ENCODE data around the gene SOWAHA. TPM values are rescaled to one million over a fixed set of nuclear protein-coding genes. Genes with fewer than 3 reads are reported as not detected.
"Not testable (repeated sequence)": the region's sequence is repeated elsewhere in the genome, so short reads cannot be mapped to it uniquely, and the experiment has no call there.

The SOWAHA gene
- total RNA-seq, 3 donors from 2014 or later = 0.05 TPM; not detected in 2

DNA sequence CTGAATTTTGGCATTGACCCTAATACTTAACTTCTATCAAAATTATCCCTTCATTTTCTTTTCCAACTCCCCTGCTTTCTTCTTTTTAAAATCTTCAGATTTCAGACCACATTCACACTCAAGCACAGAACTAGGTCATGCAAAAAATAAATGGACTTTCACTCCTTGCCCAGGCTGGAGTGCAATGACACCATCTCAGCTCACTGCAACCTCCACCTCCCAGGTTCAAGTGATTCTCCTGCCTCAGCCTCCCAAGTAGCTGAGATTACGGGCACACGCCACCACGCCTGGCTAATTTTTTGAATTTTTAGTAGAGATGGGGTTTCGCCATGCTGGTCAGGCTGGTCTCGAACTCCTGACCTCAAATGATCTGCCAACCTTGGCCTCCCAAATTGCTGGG, 41.9 kb downstream of the SOWAHA start:
- H3K36me3 Mint-ChIP-seq (ENCODE audit: insufficient read depth); ATAC-seq; DNase-seq; H3K27me3 Mint-ChIP-seq (ENCODE audit: low read depth); H3K9me3 Mint-ChIP-seq; H3K4me1 Mint-ChIP-seq (ENCODE audit: low read depth); H3K4me3 Mint-ChIP-seq: not testable (repeated sequence)

DNA sequence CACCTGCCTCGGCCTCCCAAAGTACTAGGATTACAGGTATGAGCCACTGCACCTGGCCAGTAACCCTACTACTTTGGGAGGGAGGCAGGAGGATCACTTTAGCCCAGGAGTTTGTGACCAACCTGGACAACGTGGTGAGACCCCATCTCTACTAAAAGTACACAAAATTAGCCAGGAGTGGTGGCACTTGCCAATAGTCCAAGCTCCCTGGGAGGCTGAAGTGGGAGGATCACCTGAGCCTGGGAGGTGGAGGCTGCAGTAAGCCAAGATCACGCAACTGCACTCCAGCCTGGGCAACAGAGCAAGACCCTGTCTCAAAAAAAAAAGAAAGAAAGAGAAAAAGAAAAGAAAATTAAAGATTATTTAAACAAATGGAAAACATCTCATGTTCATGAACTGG, 42.9 kb downstream of the SOWAHA start:
- Mint-ChIP-seq H3K4me3 (no peak overlapping the region), H3K4me1 (ENCODE audit: low read depth) (no peaks in the 10 kb centered on the region), H3K27me3 (ENCODE audit: low read depth) (peaks cover 3% of the 10 kb centered on the region), H3K9me3 (no peaks in the 10 kb centered on the region), H3K36me3 (ENCODE audit: insufficient read depth) (no peaks in the 10 kb centered on the region)
- no peak for ATAC-seq
- DNase-seq = no peak

DNA sequence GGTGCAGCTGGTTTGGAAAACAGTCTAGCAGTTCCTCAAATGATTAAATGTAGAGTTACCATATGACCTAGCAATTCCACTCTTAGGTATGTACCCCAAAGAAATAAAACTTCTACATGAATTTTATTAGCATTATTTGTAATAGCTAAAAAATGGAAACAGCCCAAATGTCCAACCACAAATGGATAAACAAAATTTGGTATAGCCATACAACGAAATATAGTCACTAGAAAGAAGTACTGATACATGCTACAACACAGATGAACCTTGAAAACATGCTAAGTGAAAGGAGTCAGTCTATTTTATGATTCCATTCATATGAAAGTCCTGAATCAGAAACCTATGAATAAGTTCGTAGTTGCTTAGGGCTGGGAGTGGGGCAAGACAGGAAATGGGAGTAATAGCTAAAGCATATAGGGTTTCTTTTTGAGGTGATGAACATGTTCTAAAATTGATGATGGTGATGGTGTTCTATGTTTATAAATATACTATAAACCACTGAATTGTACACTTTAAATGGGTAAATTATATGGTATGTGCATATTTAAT, 46.9 kb downstream of the SOWAHA start:
- DNase-seq (no peak), ATAC-seq (peak in 1 of 2 donors; percentile 43)
- Mint-ChIP-seq H3K4me1 (ENCODE audit: low read depth) (no peaks in the 10 kb centered on the region), H3K9me3 (no peaks in the 10 kb centered on the region), H3K4me3 (no peak overlapping the region), H3K36me3 (ENCODE audit: insufficient read depth) (no peaks in the 10 kb centered on the region), H3K27me3 (ENCODE audit: low read depth) (peaks cover 3% of the 10 kb centered on the region)

DNA sequence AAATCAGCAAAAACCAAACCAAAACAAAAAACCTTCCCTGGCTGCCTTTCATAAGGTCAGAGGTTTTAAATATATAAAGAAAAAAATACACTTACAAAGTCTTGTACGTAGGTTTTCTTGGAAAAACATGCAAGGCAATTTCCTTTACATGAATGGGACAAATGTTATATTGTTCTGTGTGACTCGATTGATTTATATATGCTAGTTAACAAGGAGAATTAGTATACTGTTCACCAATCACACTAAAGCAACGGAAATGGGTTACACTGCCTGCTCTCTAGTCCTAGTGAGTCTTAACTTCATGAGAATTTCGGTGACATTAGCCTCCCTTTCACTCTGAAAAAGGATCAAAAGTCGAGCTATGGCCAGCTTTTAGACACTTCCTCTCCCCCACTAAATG, 47.6 kb downstream of the SOWAHA start:
- DNase-seq (no peak), ATAC-seq (no peak)
- no peaks in the 10 kb centered on the region for H3K27me3 Mint-ChIP-seq (ENCODE audit: low read depth)
- no peaks in the 10 kb centered on the region for H3K36me3 Mint-ChIP-seq (ENCODE audit: insufficient read depth)
- H3K9me3 Mint-ChIP-seq = no peaks in the 10 kb centered on the region
- H3K4me1 Mint-ChIP-seq (ENCODE audit: low read depth) = peaks cover 6% of the 10 kb centered on the region
- H3K4me3 Mint-ChIP-seq = no peak overlapping the region

DNA sequence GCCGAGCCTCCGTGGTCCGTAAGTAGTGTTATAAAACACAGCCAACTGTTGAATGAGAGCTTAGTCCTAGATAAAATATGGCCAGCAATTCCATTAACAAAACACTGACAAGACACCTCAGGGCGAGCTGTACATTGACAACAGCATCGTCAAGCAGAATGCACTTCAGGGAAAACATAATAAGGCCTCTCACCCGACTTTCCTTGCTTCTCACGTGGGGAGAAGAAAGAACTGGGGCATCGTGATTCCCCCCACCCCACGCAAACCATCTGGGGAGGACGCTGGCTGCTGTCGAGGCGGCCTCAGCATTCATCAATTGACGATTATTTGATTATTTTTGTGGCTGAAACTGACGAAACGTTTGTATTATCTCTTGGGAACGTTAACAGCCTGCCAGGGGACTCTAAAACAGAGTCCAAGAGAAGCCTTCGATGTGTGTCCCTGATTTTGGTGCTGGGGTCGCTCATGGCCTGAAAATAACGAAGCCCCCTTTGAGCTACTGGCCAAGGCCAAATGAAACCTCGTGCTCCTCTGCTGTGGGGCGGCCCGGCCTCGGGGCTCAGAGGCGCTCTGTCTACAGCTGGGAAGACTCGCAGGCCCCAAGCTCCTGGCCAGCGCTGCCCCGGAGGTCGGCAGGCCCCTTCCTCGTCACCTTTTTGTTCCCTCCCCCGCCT, 52.7 kb downstream of the SOWAHA start:
- DNase-seq (no peak), ATAC-seq (peak in 1 of 2 donors; percentile 21)

More for the DNA sequence above, 52.7 kb downstream of the SOWAHA start:
- H3K27me3 Mint-ChIP-seq (ENCODE audit: low read depth) = no peaks in the 10 kb centered on the region
- H3K9me3 Mint-ChIP-seq = no peaks in the 10 kb centered on the region
- peak overlapping the region; percentile 98 for H3K4me3 Mint-ChIP-seq
- H3K36me3 Mint-ChIP-seq (ENCODE audit: insufficient read depth) = peaks cover 13% of the 10 kb centered on the region
- H3K4me1 Mint-ChIP-seq (ENCODE audit: low read depth) = peaks cover 21% of the 10 kb centered on the region

Other genes starting within 250 kb of the SOWAHA start
- gene IL13, start 155.1 kb upstream of the SOWAHA start, total RNA-seq = 10 to 100 TPM; 12.5 to 56.8 (median 26.9) TPM
- 10 to 100 TPM; 17.9 to 45.9 (median 18.5) TPM for gene IL4, start 139.3 kb upstream of the SOWAHA start, total RNA-seq
- 10 to 100 TPM in 2 of 3 donors, 1 to 10 TPM in 1; 9.4 to 12.9 (median 10.3) TPM for gene KIF3A, start 75.8 kb upstream of the SOWAHA start, total RNA-seq
- gene CCNI2, start 65.9 kb upstream of the SOWAHA start, total RNA-seq = 1 to 10 TPM; 5.2 to 7.7 (median 7.4) TPM
- 10 to 100 TPM; 12.8 to 18.2 (median 13.7) TPM for gene SEPTIN8, start 36.1 kb upstream of the SOWAHA start, total RNA-seq
- gene SHROOM1, start 17.3 kb downstream of the SOWAHA start, total RNA-seq = 1 to 10 TPM in 1 of 3 donors, under 1 TPM in 2; 0.79 to 1.4 (median 0.83) TPM
- gene GDF9, start 53.2 kb downstream of the SOWAHA start, total RNA-seq = under 1 TPM; 0.27 to 0.89 (median 0.32) TPM
- 100 to 1,000 TPM; 475 to 549 (median 490) TPM for gene UQCRQ, start 53.3 kb downstream of the SOWAHA start, total RNA-seq
- 1 to 10 TPM; 1.9 to 2.1 (median 1.9) TPM for gene LEAP2, start 60.4 kb downstream of the SOWAHA start, total RNA-seq
- 10 to 100 TPM; 27.5 to 31.7 (median 30.4) TPM for gene AFF4, start 150.3 kb downstream of the SOWAHA start, total RNA-seq
- gene ZCCHC10, start 213.2 kb downstream of the SOWAHA start, total RNA-seq = 10 to 100 TPM; 29.2 to 33.9 (median 31.7) TPM
- 100 to 1,000 TPM; 258 to 302 (median 277) TPM for gene HSPA4, start 238.7 kb downstream of the SOWAHA start, total RNA-seq

Data from activated T-cell treated with anti-CD3 and anti-CD28 coated beads, Interleukin-2, amount 50 U/mL, for 4 hours (primary cell).